H1 (cell line): Measurements from ENCODE around the gene EYA2.

Experiments
- CREB1 ChIP-seq: IDR thresholded peaks from 2 replicates; pipeline ENCODE4 v1.6.1; 2012; ENCODE audit warnings: inconsistent platforms
- CTCF ChIP-seq, 3 experiments: IDR thresholded peaks; 1 replicate in 2 of 3; 2 replicates in 1 of 3; pipeline versions ENCODE4 v1.5.1 to v1.6.1; 2011; ENCODE audit warnings: low read length in 3 of 3, mild to moderate bottlenecking in 3 of 3, inconsistent platforms in 2 of 3, low read depth in 1 of 3, moderate library complexity in 1 of 3; ENCODE audit not compliant: insufficient read depth in 1 of 3; ENCODE audit errors: control extremely low read depth in 1 of 3
- JUN ChIP-seq: IDR thresholded peaks from 2 replicates; pipeline ENCODE4 v1.6.1; 2011; ENCODE audit warnings: low read depth, mild to moderate bottlenecking, improper control_type of control experiment, low read length
- MAFK ChIP-seq: IDR thresholded peaks from 2 replicates; pipeline ENCODE4 v1.6.1; 2012; ENCODE audit warnings: low read depth, mild to moderate bottlenecking, improper control_type of control experiment, low read length
- RAD21 ChIP-seq, 2 experiments: IDR thresholded peaks in 1 of 2; conservative IDR thresholded peaks in 1 of 2; 2 replicates each; pipeline ENCODE4 v1.6.1; 2011; ENCODE audit warnings: low read depth in 2 of 2, low read length in 2 of 2, improper control_type of control experiment in 1 of 2, inconsistent platforms in 1 of 2, mild to moderate bottlenecking in 1 of 2, moderate library complexity in 1 of 2
- SP2 ChIP-seq: IDR thresholded peaks from 2 replicates; pipeline ENCODE4 v1.6.1; 2012; ENCODE audit warnings: mild to moderate bottlenecking, low read length, inconsistent platforms
- TAF1 ChIP-seq: IDR thresholded peaks from 2 replicates; pipeline ENCODE4 v1.6.1; 2011; ENCODE audit warnings: mild to moderate bottlenecking, low read depth, low read length

- no peak for TF ChIP-seq JUN
- no peak for TF ChIP-seq RAD21 (IDR thresholded peaks at IDR 0.05 in 1 of 2, conservative IDR thresholded peaks at IDR 0.05 in 1 of 2; ENCODE audit: low read depth in 2 of 2, low read length in 2 of 2)
- TF ChIP-seq CTCF (IDR thresholded peaks at IDR 0.05; ENCODE audit: control extremely low read depth in 1 of 3, insufficient read depth in 1 of 3, low read depth in 1 of 3, low read length in 3 of 3): no peak
- no peak for TF ChIP-seq CREB1
- TF ChIP-seq MAFK: no peak
- TF ChIP-seq TAF1: no peak
- no peak for TF ChIP-seq SP2
Measured at GRCh38 chr20:47102629-47103028, 208.0 kb downstream of the EYA2 start.
